Stomach (tissue), 9 donors: Measurements from ENCODE around the gene RNF225. TPM values are rescaled to one million over a fixed set of nuclear protein-coding genes. Genes with fewer than 3 reads are reported as not detected.
"Not testable (repeated sequence)": the region's sequence is repeated elsewhere in the genome, so short reads cannot be mapped to it uniquely, and the experiment has no call there.

Experiments used
- DNase-seq, 2 donors: peaks; one replicate each; pipeline versions ENCODE4 v3.0.0 to v3.0.0-alpha.2; 2013 to 2019
- H3K27ac ChIP-seq, 5 donors: fragments of 200-600 bp in 4 of 5; sonication (generic) in 4 of 5; one replicate each; pipeline ENCODE4 v1.5.1; 2013 to 2019; ENCODE audit warnings: mild to moderate bottlenecking in 1 of 5, moderate library complexity in 1 of 5
- H3K27me3 ChIP-seq, 3 donors: fragments of 200-600 bp; sonication (generic); one replicate each; pipeline ENCODE4 v1.5.1; 2017 to 2019; ENCODE audit warnings: mixed run types in 1 of 3
- H3K36me3 ChIP-seq, 4 donors: fragments of 200-600 bp; sonication (generic); 1 replicate in 3 of 4; 2 replicates in 1 of 4; pipeline ENCODE4 v1.5.1; 2016 to 2019
- H3K4me1 ChIP-seq, 4 donors: fragments of 200-600 bp; sonication (generic); one replicate each; pipeline ENCODE4 v1.5.1; 2016 to 2019
- H3K4me3 ChIP-seq, 4 donors: fragments of 200-600 bp; sonication (generic) in 3 of 4; one replicate each; pipeline ENCODE4 v1.5.1; 2016 to 2019; ENCODE audit warnings: mild to moderate bottlenecking in 1 of 4
- H3K9me3 ChIP-seq, 4 donors: fragments of 200-600 bp; sonication (generic); one replicate each; pipeline ENCODE4 v1.5.1; 2016 to 2019
- CTCF ChIP-seq, 7 experiments: fragments of 450-650 bp in 4 of 7; fragments of 200-600 bp in 3 of 7; sonication (generic) in 3 of 7; IDR thresholded peaks; one replicate each; pipeline ENCODE4 v1.5.1; 2016 to 2019; ENCODE audit warnings: antibody characterized with exemption in 7 of 7, control low read depth in 2 of 7, mild to moderate bottlenecking in 1 of 7
- EP300 ChIP-seq: sonication (generic); formaldehyde crosslinking; IDR thresholded peaks from one replicate; pipeline ENCODE4 v1.6.1; 2017; ENCODE audit warnings: antibody characterized with exemption
- POLR2A ChIP-seq, 4 donors: fragments of 450-650 bp; IDR thresholded peaks; one replicate each; pipeline ENCODE4 v1.6.1; 2016; ENCODE audit warnings: antibody characterized with exemption in 4 of 4, control low read depth in 2 of 4, mild to moderate bottlenecking in 1 of 4, moderate library complexity in 1 of 4
- POLR2AphosphoS5 ChIP-seq, 3 donors: sonication (generic); formaldehyde crosslinking; IDR thresholded peaks; one replicate each; pipeline ENCODE4 v1.6.1; 2016; ENCODE audit warnings: antibody characterized with exemption in 3 of 3
- WGBS, 5 donors: extraction: QIAGEN DNeasy Blood & Tissue Kit in 3 of 5; methylation state at CpG; one replicate each; pipeline versions ENCODE4 v1.1.5 to v1.1.7; 2013 to 2018; 5-methylcytosine and 5-hydroxymethylcytosine counted together
- intact Hi-C: fragments of 100-400 bp; cut with DNase I; formaldehyde crosslinking; loops from one replicate; pipeline ENCODE4 v1.15.1; 2023; ENCODE audit warnings: low total_unique reads
- polyA plus RNA-seq, 3 donors: library from polyadenylated mRNA; stranded (reverse); fragments of 200-250 nt; gene quantifications; one replicate each; pipeline ENCODE4 v1.2.3, GENCODE V29; 2013
- total RNA-seq, 5 donors: library from RNA; depleted of rRNA; stranded (reverse); fragments of >200 nt; gene quantifications; one replicate each; pipeline versions ENCODE4 v1.1.0 to v1.2.3, GENCODE V29; 2014 to 2016
- donor health status: healthy with polysubstance abuse.
- donor health status: Bipolar disorder and iron deficiency.
- donor health status: healthy.

RNF225 gene
- total and polyA plus RNA-seq, 8 donors, result 0.13 TPM; not detected in 7

GRCh38 chr19:58401840-58402421 lies 6.5 kb downstream of the RNF225 start:
- TF ChIP-seq CTCF (IDR thresholded peaks at IDR 0.05) (no peak), POLR2AphosphoS5 (IDR thresholded peaks at IDR 0.05) (no peak), POLR2A (IDR thresholded peaks at IDR 0.05) (no peak), EP300 (no peak)
- peak in 1 of 2 donors; percentile 24 for DNase-seq
- Histone ChIP-seq H3K4me3 (peak overlapping the region; percentile 58 to 71 (median 60)), H3K27me3 (peaks cover 1 to 16% (median 3%) of the 10 kb centered on the region in 3 donors), H3K27ac (peak overlapping the region in 3 of 5 donors; percentile 78 to 88 (median 87)), H3K9me3 (no peaks in the 10 kb centered on the region), H3K36me3 (no peaks in the 10 kb centered on the region), H3K4me1 (peaks cover 17 to 35% (median 25%) of the 10 kb centered on the region in 4 donors)
- WGBS, 5 donors, result 14 to 43% (median 24%) methylated on average over 14 to 23 of the region's 23 CpGs
- intact Hi-C loops, result no loop called here

GRCh38 chr19:58403920-58404478 lies 8.5 kb downstream of the RNF225 start:
- 57 to 75% (median 71%) methylated on average over 3 to 5 of the region's 5 CpGs for WGBS, 5 donors
- H3K27ac ChIP-seq, H3K9me3 ChIP-seq, H3K36me3 ChIP-seq, H3K27me3 ChIP-seq, H3K4me3 ChIP-seq, intact Hi-C loops: not testable (repeated sequence)
- peaks cover 25 to 45% (median 37%) of the 10 kb centered on the region in 4 donors for H3K4me1 ChIP-seq
- DNase-seq, result peak in 1 of 2 donors; percentile 34

- Histone ChIP-seq H3K9me3 (no peaks in the 10 kb centered on the region), H3K27me3 (no peaks in the 10 kb centered on the region), H3K27ac (peak overlapping the region in 3 of 5 donors; percentile 91 to 92 (median 92)), H3K36me3 (no peaks in the 10 kb centered on the region), H3K4me3 (peak overlapping the region; percentile 70 to 83 (median 78)), H3K4me1 (peaks cover 10 to 35% (median 33%) of the 10 kb centered on the region in 4 donors)
- WGBS, 5 donors, result 54 to 68% (median 67%) methylated on average over 10 of the region's 10 CpGs
- peak in 1 of 2 donors; percentile 36 for DNase-seq
- TF ChIP-seq EP300, result no peak
- peak in 2 of 7 experiments; percentile 11 to 13 for TF ChIP-seq CTCF (IDR thresholded peaks at IDR 0.05)
- no peak for TF ChIP-seq POLR2A (IDR thresholded peaks at IDR 0.05)
- intact Hi-C loops, result no loop called here
These were observed 11.6 kb downstream of the RNF225 start for GRCh38 chr19:58406818-58407657.

GRCh38 chr19:58407658-58408151 lies 12.2 kb downstream of the RNF225 start:
- peaks cover 8 to 31% (median 29%) of the 10 kb centered on the region in 4 donors for H3K4me1 ChIP-seq
- no peak for TF ChIP-seq CTCF (IDR thresholded peaks at IDR 0.05)
- TF ChIP-seq EP300, result no peak
- no peak for TF ChIP-seq POLR2AphosphoS5 (IDR thresholded peaks at IDR 0.05)
- no peaks in the 10 kb centered on the region for H3K27me3 ChIP-seq
- 11 to 20% (median 12%) methylated on average over 17 to 22 of the region's 22 CpGs for WGBS, 5 donors
- H3K9me3 ChIP-seq, result no peaks in the 10 kb centered on the region
- H3K4me3 ChIP-seq, result peak overlapping the region; percentile 70 to 83 (median 78)
- DNase-seq, result peak in 1 of 2 donors; percentile 65
- H3K27ac ChIP-seq, result peak overlapping the region; percentile 87 to 92 (median 91)
- intact Hi-C loops, result no loop called here
- peaks cover 0 to 4% (median 0%) of the 10 kb centered on the region in 4 donors for H3K36me3 ChIP-seq
